ENCODE measurements around the gene FAR2. TPM values are rescaled to one million over a fixed set of nuclear protein-coding genes. Genes with fewer than 3 reads are reported as not detected.
"Not testable (repeated sequence)": the region's sequence is repeated elsewhere in the genome, so short reads cannot be mapped to it uniquely, and the experiment has no call there.

FAR2 gene
- total RNA-seq, 1 donor, result 10.5 TPM

GRCh38 chr12:29380536-29381523 is 231.8 kb downstream of the FAR2 start, which contains the start of gene ERGIC2:
TSS of gene ERGIC2 (minus strand) at chr12:29381172. CDS start at chr12:29371633, 9,539 bp downstream.
- peak within 1 kb of the TSS; percentile 97 for H3K4me2 ChIP-seq (ENCODE audit: insufficient read depth, low read length)
- DNase-seq (ENCODE audit: insufficient read length, low spot score, missing footprints), result peak; percentile 97
- H3K4me3 ChIP-seq (ENCODE audit: insufficient read depth, low read length), result peak within 1 kb of the TSS; percentile 99
- H2AFZ ChIP-seq (ENCODE audit: low read length), result peak within 1 kb of the TSS; percentile 100
- H3K27ac ChIP-seq (ENCODE audit: low read depth, low read length), result peak within 1 kb of the TSS; percentile 98
- H4K20me1 ChIP-seq (ENCODE audit: insufficient read depth, low read length), result peaks cover 6% of the 10 kb centered on the region
- no peaks in the 10 kb centered on the region for H3K9me3 ChIP-seq (ENCODE audit: low read depth, low read length)
- H3K27me3 ChIP-seq (ENCODE audit: insufficient read depth, low read length), result no peaks in the 10 kb centered on the region
- no peak for TF ChIP-seq CTCF (IDR thresholded peaks at IDR 0.05; ENCODE audit: extremely low read depth, low read depth, low read length)
- peaks cover 50% of the 10 kb centered on the region for H3K79me2 ChIP-seq (ENCODE audit: insufficient read depth, low read length)
- no peaks in the 10 kb centered on the region for H3K36me3 ChIP-seq (ENCODE audit: insufficient read depth, low read length)
- peaks cover 14% of the 10 kb centered on the region for H3K4me1 ChIP-seq (ENCODE audit: insufficient read depth, low read length)

- no peak for TF ChIP-seq CTCF (IDR thresholded peaks at IDR 0.05; ENCODE audit: extremely low read depth, low read depth, low read length)
- peaks cover 14% of the 10 kb centered on the region for H3K4me1 ChIP-seq (ENCODE audit: insufficient read depth, low read length)
- no peak overlapping the region for H3K4me2 ChIP-seq (ENCODE audit: insufficient read depth, low read length)
- H3K27ac ChIP-seq (ENCODE audit: low read depth, low read length), result no peak overlapping the region
- no peaks in the 10 kb centered on the region for H3K36me3 ChIP-seq (ENCODE audit: insufficient read depth, low read length)
- no peak overlapping the region for H2AFZ ChIP-seq (ENCODE audit: low read length)
- H3K4me3 ChIP-seq (ENCODE audit: insufficient read depth, low read length), result no peak overlapping the region
- peaks cover 2% of the 10 kb centered on the region for H4K20me1 ChIP-seq (ENCODE audit: insufficient read depth, low read length)
- DNase-seq (ENCODE audit: insufficient read length, low spot score, missing footprints), result no peak
- no peaks in the 10 kb centered on the region for H3K27me3 ChIP-seq (ENCODE audit: insufficient read depth, low read length)
- peaks cover 36% of the 10 kb centered on the region for H3K79me2 ChIP-seq (ENCODE audit: insufficient read depth, low read length)
- H3K9me3 ChIP-seq (ENCODE audit: low read depth, low read length), result no peaks in the 10 kb centered on the region
These were observed 233.2 kb downstream of the FAR2 start for GRCh38 chr12:29382251-29382650.

- not testable (repeated sequence) for H3K4me2 ChIP-seq (ENCODE audit: insufficient read depth, low read length); H3K36me3 ChIP-seq (ENCODE audit: insufficient read depth, low read length); H3K4me1 ChIP-seq (ENCODE audit: insufficient read depth, low read length); H3K27me3 ChIP-seq (ENCODE audit: insufficient read depth, low read length); H3K9me3 ChIP-seq (ENCODE audit: low read depth, low read length); DNase-seq (ENCODE audit: insufficient read length, low spot score, missing footprints); H3K79me2 ChIP-seq (ENCODE audit: insufficient read depth, low read length); H3K27ac ChIP-seq (ENCODE audit: low read depth, low read length); H2AFZ ChIP-seq (ENCODE audit: low read length); H4K20me1 ChIP-seq (ENCODE audit: insufficient read depth, low read length); H3K4me3 ChIP-seq (ENCODE audit: insufficient read depth, low read length)
These were observed 236.1 kb downstream of the FAR2 start for GRCh38 chr12:29385194-29385593.

Other genes with a start within 250 kb of the FAR2 start
- 50.3 and 54.8 TPM in 2 replicates for gene ERGIC2, start 231.9 kb downstream of the FAR2 start, total RNA-seq